CMK (cell line): ENCODE results near the gene MS4A4A.

ENCODE experiments used
- DNase-seq: peaks from one replicate; pipeline ENCODE4 v3.0.0-alpha.2; 2010; ENCODE audit warnings: low read depth

The MS4A4A gene

DNA sequence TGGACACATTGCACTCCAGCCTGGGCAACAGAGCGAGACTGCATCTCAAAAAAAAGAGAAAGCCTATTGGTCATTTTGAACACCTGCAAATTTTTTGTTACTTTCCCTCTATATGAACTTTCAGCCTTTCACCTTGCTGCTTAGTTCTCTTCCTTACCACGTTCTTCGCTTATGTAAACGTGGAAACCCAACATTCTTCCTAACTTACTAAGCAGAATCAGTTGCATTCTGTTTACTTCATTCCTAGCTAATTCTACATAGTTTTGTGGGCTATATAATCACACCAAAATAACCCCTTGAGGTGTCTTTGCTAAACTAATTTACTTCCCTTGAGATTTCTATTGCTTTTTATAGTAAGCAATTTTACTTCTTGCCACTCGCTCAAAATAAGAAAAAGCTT is 23.2 kb downstream of the MS4A4A start:
- no peak for DNase-seq

DNA sequence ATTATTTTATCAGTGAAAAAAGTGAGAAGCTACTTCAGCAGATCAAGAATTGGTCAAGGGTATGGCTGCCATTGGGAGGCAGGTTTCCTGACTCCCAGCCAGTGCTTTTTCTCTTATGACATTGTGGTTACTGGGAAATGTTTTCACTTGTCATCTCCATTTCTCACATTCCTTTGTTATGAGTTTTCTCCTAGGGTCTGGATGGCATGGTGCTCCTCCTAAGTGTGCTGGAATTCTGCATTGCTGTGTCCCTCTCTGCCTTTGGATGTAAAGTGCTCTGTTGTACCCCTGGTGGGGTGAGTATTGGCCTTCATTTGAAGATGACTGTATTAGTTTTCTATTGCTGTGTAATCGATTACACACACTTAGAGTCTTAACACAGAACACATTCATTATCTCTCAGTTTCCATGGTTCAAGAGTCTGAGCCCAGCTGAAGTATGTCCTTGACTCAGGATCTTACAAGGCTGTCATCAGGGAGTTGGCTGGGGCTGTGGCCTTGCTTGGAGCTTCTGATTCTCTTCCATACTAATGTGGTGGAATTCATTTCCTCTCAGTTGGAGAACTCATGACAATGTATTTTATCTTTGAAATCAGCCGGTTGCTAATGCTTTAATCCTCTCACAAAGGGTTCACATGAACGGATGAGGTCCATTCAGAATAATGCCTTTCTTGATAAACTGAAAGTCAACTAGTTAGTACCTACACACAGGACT is 25.6 kb downstream of the MS4A4A start:
- DNase-seq = no peak

DNA sequence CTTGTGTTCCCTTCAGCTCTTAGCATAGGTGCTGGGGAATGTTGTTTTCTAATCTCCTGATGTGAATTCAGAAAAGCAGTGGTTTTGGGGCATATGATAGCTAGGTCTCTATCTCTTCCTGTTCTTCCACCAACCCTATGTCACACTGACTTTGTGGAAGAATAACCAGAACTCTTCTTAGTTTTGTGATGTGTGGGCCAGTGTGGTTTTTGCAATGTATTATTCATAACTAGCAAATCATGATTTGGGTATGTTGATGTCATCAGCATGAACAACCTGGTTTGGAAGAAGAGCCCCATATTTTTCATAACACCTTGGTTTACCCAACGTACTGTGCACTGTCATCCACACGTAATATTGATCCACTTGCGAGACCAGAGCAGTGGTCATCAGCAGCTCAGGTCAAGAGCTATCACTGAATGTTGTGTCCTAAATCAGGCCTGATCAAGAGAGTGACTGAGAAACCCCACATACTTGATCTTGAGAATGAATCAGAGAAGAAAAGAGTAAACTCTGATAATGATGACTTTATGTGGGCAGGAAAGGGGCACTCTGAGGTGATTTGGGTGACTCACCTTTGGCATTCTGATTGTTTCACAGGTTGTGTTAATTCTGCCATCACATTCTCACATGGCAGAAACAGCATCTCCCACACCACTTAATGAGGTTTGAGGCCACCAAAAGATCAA is 27.2 kb downstream of the MS4A4A start:
- no peak for DNase-seq

DNA sequence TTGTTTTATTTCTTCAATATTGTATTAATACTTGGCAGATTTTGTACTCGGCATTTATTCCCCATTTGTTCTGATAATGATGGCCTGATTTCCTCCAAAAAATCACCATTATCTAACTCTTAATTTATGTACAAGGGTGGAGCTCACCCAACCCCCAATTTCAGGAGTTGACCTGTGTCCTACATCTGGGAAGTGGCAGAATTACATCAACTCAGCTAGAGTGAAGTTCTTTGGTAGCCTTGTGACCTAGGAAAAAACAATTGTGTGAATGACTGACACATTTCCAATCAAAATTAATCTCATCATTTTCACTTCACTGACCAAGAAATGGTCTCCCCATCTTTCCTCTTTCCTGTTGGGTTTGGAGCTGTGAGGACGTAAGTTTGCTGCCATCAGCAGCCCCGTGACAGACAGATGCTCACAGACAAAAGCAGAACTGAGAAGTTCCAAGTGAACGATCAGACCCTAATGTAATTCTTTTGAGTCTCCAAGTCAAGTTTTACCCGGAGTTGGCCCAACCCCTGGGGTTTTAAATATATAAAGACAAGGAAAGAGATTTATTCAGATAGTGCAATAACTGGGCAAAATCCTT is 30.0 kb downstream of the MS4A4A start:
- no peak for DNase-seq

DNA sequence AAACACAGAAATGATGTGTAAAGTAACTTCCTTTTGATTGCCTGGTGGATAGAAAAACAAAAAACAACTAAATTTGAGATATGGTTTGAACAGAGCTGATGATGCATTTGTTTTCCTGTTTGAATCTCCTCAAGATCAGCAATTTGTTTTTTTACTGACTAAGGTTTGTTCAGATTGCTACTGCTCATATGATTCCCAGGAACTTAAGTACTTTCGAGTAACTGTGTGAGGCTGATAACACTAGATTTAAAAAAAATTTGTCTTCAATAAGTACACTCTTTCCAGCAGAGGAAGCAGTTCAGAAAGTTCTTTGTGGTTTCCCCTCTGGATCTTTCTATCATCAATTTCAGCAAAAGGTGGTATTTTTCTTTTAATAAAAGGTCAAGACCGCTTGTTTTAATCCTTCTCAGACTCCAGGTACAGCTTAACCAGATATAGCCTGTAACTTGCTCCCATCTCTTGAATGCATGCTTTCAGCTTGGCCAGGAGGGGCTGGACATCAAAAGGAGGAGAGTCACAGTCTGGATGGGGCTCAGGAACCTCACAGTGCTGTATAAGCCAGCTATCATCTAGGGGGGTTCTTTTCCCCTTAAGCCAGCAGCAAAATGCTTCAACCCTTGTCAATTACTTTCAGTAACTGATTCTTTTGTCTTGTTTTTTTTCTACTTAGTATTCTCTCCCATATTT is 34.3 kb downstream of the MS4A4A start:
- no peak for DNase-seq

DNA sequence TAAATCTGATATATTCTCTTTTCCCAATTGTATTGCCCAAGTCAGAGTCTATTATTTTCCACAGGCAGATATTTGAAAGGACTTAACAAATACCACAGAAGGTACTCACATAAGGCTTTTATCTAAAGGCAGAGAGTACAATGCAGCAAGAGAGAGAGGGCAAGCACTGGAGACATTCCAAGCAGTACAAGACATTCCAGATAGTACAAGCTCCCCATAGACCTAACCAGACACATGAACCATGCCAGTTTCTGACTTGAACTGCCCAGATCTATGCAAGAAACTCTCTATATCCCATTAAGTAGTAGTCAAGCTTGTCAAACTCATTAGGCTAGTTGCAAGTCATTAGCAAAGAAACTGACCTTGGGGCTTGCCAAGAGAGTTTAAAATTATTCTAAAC is 35.4 kb downstream of the MS4A4A start:
- no peak for DNase-seq

DNA sequence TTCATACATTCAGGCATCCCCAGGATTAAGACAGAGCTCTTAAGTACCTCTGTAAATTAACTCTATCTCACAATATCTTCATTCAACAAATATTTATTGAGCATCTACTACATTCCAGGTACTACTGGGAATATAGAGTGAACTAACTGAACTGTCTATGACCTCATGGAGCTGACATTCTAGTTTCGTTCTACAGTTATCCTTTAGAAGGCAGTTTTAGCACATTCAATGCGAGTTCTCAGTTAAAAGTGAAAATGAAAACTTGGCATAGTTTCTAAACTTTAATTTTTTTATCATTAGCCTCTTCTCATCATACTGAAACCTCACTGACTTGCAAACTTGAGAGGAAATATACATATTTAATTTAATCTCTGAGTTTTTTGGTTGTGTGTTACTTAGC is 35.9 kb downstream of the MS4A4A start:
- DNase-seq = no peak

DNA sequence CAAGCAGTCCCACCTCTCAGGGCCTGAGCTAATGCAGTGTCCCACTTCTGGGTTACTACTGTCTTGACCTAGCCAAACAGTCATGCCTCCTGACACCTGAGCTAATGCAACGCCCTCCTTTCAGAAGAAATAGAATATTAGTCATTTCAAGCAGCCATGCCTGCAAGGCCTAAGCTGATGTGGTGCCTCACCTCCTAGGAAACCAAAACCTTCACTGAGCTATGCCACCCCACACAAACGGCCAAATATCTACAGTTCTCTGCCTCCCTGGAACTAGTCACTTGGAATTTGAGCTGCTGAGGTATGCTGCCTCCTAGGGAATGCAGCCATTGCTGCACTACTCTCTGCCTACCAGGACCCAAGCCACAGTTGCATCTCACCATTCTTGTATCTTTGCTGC is 38.3 kb downstream of the MS4A4A start:
- no peak for DNase-seq

DNA sequence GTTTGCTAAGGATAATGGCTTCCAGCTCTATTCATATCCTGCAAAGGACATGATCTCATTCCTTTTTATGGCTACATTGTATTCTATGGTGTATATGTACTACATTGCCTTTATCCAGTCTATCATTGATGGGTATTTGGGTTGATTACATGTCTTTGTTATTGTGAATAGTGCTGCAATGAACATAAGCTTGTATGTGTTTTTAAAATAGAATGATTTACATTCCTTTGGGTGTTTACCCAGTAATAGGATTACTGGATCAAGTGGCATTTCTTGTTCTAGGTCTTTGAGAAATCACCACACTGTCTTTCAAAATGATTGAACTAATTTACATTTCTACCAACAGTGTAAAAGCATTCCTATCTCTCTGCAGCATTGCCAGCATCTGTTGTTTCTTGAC is 40.6 kb downstream of the MS4A4A start:
- DNase-seq = no peak

DNA sequence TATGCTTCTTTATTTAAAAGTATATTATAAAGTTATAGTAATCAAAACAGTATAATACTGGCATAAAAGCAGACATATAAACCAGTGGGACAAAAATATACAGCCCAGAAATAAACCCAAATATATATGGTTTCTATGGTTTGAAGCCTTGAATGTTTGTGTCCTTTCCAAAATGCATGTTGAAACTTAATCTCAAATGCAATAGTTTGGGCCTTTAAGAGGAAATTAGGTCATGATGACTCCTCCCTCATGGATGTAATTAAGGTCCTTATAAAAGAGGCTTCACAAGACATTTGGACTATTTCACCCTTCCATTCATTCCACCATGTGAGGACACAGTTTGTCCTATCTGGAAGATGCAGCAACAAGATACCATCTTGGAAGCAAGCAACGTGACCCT is 46.5 kb downstream of the MS4A4A start, which contains the start of gene MS4A6E:
Gene MS4A6E, plus strand, starts transcription at position 301 of the 400 bp plus-strand sequence. CDS start 7,641 bp downstream, outside the sequence.
- DNase-seq = no peak

DNA sequence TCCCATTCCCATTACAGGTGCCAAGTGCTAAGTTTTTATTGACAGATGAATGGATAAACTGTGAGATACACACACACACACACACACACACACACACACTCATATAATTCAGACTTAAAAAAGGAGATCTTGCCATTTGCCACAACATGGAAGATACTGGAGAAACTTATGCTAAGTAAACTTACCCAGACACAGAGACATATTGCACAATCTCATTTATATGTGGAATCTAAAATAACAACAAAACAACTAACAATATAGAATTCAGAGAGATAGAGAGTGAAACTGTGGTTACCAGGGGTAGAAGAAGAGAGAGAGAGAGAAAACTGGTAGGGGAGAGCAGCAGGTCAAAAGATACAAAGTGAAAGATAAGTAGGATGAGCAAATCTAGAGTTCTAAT is 48.0 kb downstream of the MS4A4A start:
- no peak for DNase-seq

DNA sequence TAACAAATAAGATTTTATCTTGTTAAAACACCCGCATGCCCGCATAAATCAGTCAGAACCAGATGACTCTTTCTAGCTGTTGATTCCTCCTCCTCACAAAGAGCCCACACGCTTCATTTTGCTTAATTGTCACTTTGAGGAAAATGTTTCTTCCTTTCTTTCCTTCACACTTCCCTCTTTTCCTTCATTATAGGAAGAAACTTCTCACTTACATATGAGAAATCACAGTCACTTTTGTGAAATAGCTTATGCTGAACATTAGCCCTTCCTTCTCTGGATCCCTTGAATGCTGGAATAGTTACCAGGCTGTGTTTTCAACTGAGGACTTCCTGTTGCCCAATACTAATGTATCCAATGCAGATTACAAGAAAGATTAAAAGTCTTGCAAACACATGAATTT is 52.4 kb downstream of the MS4A4A start:
- DNase-seq = no peak

DNA sequence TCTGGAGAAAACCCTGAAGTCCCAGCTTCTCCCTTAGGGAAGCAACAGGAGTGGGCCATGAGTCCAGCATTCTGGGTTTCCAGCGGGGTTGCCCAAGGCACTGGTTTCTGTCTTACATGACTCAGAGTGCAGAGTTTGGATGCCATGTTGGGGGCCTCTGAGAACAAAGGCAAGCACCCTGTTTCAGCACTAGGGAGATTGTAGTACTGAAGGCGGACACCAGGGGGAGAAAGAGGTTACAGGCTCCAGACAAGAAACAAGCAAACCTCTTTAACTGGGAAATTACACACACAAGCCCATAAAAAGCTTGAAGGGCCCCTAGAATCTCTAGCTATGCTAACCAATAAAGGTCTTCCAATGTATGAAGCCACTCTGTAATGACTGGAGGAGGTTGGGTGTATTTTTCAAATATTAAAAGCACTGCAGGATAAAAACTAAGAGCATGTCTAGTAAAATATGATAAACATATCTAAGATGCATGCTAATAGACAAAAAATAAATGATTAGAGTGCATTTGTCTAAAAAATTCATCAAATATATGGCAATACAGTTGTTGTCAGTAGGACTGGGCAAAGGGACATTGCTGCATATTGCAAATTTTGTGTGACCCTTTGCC is 53.6 kb downstream of the MS4A4A start:
- DNase-seq = peak; percentile 55

DNA sequence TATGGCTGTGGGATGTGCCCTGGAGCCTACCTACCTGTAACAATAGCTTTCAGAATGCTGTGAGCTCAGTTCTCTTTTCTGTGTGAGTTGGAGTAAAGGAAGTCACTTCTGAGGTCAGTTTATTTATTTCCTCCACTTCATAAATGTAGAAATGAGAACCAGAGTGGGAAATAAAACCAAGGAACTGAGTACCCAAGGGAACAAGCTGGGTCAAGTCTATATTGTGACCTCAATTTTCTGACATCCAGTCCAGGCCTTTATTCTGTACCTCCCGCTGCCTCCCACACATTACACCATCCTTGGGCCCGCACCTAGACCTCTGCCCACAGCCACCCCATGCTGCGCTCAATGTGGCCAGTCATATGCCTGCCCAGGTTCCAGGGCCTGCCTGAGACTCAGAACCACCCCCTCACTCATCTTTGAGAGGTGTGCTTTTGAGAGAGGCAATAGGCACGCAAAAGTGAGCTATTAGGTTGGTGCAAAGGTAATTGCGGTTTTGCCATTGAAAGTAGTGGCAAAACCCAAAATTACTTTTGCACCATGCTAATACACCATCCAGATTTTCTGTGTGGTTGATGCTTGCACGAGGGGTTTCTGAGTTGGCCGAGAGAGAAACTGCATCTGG is 56.4 kb downstream of the MS4A4A start:
- DNase-seq = no peak

DNA sequence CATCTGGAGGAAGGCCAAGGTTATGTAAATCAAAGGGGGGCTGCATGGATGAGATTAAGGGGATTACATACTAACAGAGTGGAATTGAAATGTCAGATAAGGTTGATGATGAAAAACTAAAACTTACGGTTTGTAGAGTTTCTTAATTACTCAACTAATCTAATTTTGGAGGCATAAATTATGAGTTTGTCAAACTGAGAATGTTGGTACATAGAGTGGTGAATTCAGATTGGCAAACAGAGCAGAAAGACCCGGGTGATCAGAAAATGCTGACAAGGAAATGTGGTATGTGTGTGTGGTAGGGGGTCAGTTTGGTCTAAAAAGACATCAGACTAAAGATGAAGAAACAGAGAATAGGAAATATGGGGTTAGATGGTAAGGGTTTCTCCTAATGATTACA is 57.6 kb downstream of the MS4A4A start:
- no peak for DNase-seq

DNA sequence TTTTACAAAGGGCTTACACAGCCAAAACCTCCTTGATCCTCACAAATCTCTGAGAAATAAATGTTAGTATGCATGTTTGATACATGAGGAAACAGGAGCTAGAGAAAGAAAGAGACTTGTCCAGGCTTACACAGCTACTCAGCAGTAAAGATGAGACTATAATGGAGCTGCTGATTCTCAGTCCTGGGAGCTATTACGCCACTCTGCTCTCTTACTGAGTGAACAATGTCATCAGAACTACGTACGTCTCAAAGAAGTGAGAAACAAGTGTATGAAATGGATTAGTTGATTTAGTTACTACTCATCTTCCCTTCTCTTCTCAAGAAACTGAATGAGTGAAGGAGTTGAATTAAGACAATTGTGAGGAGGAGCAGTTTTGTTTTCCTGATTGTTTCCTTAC is 58.9 kb downstream of the MS4A4A start:
- DNase-seq = no peak

DNA sequence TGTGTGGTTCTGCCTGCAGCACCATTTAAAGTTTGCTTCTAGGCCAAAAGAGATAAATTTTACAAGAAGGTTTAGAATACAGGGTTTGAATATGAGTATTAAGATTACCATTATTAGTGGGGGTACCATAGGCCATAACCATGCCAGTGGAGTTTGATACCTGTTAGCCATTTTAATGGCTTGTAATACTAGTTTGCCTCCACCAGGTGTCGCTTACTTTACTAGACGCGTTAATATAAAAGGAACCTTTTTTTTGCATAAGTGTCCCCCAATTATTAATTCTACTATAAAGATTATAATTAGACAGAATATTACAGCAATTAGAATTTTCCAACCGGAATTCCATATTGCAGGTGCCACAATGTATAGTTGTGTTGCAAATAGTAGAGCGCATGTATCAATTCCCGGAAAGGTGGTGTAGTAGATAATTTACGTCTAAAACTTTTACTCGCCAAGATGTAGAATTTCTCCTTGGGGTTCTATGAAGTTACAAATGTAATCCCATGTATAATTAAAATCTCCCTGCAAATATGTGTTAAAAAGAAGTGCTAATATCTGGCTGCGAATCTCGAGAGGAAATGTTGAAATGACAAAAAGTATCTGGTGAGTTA is 62.7 kb downstream of the MS4A4A start:
- DNase-seq = no peak

DNA sequence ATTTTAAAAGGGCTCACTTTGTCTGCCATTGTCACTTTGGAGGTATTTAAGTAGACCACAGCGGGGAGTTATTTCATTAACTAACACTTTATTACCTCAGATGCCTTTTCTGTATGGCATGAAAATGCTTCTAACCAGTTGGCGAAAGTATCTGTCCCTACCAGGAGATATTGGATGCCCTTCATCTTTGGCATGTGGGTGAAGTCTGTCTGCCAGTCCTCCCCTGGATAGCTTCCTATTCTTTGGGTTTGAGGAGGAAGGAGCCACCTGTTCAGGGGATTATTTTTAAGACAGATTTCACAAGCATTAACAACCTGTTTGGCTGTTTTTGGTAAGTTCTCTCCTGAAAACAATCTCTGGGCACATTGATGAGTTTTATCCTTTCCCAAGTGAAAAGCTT is 63.7 kb downstream of the MS4A4A start:
- DNase-seq = no peak

DNA sequence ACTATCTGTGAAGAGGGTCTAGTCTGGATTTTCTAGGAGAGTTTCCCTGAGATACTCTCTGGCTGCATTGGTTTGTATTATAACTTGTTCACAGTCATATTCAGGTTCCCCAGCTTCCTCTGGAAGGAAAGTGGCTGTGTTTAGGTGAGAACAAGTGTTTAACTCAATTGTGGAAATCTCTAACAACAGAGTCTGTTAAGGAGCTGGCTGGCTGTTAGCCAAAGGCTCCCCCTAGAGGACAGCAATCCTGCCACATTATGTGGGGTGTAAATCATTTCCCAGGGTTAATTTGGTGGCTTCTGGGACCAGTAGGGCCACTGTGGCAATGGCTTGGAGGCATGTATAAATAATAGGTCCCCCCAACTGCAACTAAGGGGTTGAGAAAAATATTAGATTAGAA is 65.0 kb downstream of the MS4A4A start:
- no peak for DNase-seq

DNA sequence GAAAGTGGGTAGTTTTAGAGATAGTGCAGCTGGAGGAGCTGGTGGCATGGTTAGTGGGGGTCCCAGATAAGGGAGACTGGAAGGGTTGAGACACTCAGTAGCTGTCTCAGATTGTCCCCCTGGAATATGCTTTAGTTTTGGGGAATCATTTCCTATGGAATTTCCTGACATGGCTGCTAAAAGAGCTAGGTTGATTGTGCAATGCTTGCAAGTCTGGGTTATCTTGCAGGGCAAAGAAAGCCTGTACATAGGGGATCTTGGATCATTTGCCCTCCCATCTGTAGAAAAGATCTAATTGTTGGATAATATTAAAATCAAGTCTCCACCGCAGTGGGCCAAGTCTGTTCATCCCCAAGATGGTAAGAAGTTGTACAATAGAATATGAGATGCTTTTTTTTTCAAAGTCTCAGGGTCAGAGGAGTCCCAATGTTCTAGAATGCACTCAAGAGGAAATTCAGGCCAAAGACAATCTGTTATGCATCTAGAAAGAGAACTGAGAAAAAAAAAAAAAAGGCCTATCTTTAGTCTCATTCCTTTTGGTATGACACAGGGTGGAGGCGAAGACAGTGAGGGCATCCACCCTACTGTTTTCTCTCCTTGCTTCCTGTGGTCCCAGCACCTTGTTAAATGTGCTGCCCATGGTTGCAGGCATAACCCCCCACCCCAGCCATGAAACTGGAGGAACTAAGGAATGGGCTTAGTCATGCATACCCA is 66.8 kb downstream of the MS4A4A start:
- no peak for DNase-seq

DNA sequence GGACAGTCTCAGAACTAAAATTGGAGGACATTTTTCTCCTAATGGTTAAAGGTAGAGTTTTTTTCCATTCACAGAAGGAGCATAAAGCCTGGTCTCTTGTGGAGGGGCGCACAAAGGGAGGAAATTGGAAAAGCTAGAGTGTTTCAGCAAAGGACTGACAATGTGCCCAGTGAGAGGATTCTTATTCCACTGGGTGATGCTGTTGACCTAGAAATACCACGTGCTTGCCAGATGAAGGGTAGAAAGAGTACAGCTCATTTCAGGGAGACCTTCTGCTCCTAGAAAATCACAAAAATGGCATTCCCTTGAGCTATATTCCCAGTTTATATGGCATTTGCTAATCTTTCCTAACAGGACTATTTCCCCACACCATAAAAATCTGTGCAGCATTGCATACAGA is 67.7 kb downstream of the MS4A4A start:
- DNase-seq = no peak
